Osteoblast (primary cell): Measurements from ENCODE around the gene AFF2. TPM values are rescaled to one million over a fixed set of nuclear protein-coding genes. Genes with fewer than 3 reads are reported as not detected.
A peak's percentile ranks its signal among the peaks of the same experiment; 100 is the strongest.

ENCODE experiments used
- DNase-seq: peaks from one replicate; pipeline ENCODE4 v3.0.0; 2011; ENCODE audit warnings: low spot score, mixed read lengths; ENCODE audit not compliant: insufficient read length; ENCODE audit errors: missing footprints
- H2AFZ ChIP-seq: 2 replicates; pipeline ENCODE4 v1.6.0; 2011; ENCODE audit warnings: mild to moderate bottlenecking, low read length
- H3K27ac ChIP-seq: 2 replicates; pipeline ENCODE4 v1.5.1; 2011; ENCODE audit warnings: mild to moderate bottlenecking, low read depth, low read length, moderate library complexity
- H3K27me3 ChIP-seq: 2 replicates; pipeline ENCODE4 v1.6.0; 2012; ENCODE audit warnings: mild to moderate bottlenecking, control low read depth, inconsistent platforms, low read length, moderate library complexity; ENCODE audit not compliant: insufficient read depth
- H3K36me3 ChIP-seq: 2 replicates; pipeline ENCODE4 v1.5.1; 2011; ENCODE audit warnings: mild to moderate bottlenecking, low read length, control low read depth, moderate library complexity; ENCODE audit not compliant: insufficient read depth
- H3K4me1 ChIP-seq: 2 replicates; pipeline ENCODE4 v1.5.1; 2011; ENCODE audit warnings: mild to moderate bottlenecking, low read length, control low read depth, moderate library complexity; ENCODE audit not compliant: insufficient read depth
- H3K4me2 ChIP-seq: 2 replicates; pipeline ENCODE4 v1.6.0; 2011; ENCODE audit warnings: mild to moderate bottlenecking, low read length; ENCODE audit not compliant: insufficient read depth
- H3K4me3 ChIP-seq: fragments of 200-600 bp; sonication (generic); 3 replicates; pipeline ENCODE4 v1.5.1; 2012; ENCODE audit warnings: mild to moderate bottlenecking, low read length, inconsistent platforms; ENCODE audit not compliant: insufficient read depth
- H3K79me2 ChIP-seq: 2 replicates; pipeline ENCODE4 v1.6.0; 2012; ENCODE audit warnings: mild to moderate bottlenecking, low read length, control low read depth, inconsistent platforms; ENCODE audit not compliant: insufficient read depth
- H3K9me3 ChIP-seq: 2 replicates; pipeline ENCODE4 v1.5.1; 2011; ENCODE audit warnings: low read depth, low read length, control low read depth
- H4K20me1 ChIP-seq: 2 replicates; pipeline ENCODE4 v1.6.0; 2012; ENCODE audit warnings: mild to moderate bottlenecking, low read length, control low read depth; ENCODE audit not compliant: insufficient read depth
- total RNA-seq: library from RNA; depleted of rRNA; stranded (reverse); fragments of >200 nt; gene quantifications from 2 replicates; pipeline ENCODE4 v1.2.3, GENCODE V29; 2012
- TF ChIP-seq, protein P1 (sequence below): IDR thresholded peaks from 2 replicates; pipeline ENCODE4 v1.5.1; 2011; ENCODE audit warnings: mild to moderate bottlenecking, low read depth, low read length, moderate library complexity; ENCODE audit errors: extremely low read depth

AFF2 gene
- total RNA-seq, 1 donor: 10.9 TPM

DNA sequence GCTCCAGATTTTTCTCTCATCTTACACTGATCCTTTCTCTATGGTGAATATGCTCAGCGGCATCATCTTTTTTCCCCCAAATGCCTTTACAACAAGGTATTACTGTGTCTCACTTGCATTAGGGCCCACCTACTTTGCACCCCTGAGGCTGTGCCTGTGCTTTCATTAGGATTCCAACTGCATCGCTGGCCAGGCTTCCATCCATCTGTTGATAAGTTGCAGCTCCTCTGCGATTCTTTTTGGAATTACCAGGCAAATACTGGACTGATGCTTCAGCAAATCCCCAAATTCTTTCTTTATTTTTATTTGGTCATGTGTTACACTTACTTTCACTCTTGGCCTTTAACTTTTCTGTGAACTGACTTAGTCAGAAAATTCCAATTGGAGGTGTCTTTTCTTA is 77.3 kb downstream of the AFF2 start:
- no peaks in the 10 kb centered on the region for H3K36me3 ChIP-seq
- H3K4me1 ChIP-seq: no peaks in the 10 kb centered on the region
- peak overlapping the region; percentile 16 for H3K4me2 ChIP-seq
- no peak overlapping the region for H3K27ac ChIP-seq
- DNase-seq: no peak
- TF ChIP-seq, protein P1, sequence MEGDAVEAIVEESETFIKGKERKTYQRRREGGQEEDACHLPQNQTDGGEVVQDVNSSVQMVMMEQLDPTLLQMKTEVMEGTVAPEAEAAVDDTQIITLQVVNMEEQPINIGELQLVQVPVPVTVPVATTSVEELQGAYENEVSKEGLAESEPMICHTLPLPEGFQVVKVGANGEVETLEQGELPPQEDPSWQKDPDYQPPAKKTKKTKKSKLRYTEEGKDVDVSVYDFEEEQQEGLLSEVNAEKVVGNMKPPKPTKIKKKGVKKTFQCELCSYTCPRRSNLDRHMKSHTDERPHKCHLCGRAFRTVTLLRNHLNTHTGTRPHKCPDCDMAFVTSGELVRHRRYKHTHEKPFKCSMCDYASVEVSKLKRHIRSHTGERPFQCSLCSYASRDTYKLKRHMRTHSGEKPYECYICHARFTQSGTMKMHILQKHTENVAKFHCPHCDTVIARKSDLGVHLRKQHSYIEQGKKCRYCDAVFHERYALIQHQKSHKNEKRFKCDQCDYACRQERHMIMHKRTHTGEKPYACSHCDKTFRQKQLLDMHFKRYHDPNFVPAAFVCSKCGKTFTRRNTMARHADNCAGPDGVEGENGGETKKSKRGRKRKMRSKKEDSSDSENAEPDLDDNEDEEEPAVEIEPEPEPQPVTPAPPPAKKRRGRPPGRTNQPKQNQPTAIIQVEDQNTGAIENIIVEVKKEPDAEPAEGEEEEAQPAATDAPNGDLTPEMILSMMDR: no peak
- no peak overlapping the region for H3K4me3 ChIP-seq
- H3K79me2 ChIP-seq: no peaks in the 10 kb centered on the region
- no peaks in the 10 kb centered on the region for H3K9me3 ChIP-seq
- H4K20me1 ChIP-seq: no peaks in the 10 kb centered on the region
- H3K27me3 ChIP-seq: no peaks in the 10 kb centered on the region
- no peak overlapping the region for H2AFZ ChIP-seq

DNA sequence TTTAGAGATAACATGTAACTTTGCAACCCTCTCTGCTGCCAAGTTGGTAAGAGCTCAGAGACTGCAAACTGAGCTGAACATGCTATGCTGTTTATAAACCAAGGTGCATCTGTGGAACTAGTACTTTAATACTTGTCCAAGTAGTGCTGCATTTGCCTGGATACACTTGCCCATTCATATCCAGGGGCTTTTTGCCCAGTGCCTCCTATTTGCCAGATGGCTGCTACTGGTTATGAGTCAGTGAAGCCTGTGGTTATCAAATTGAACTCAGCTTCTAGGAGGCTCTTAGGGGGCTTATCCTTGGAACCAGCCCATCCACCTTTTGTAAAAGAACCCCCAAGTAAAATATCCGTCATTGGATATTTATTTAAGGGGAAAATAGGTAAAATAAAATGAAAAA is 79.6 kb downstream of the AFF2 start:
- H3K36me3 ChIP-seq: no peaks in the 10 kb centered on the region
- no peaks in the 10 kb centered on the region for H3K27me3 ChIP-seq
- H3K4me2 ChIP-seq: no peak overlapping the region
- H4K20me1 ChIP-seq: no peaks in the 10 kb centered on the region
- TF ChIP-seq, protein P1: no peak
- DNase-seq: no peak
- H3K9me3 ChIP-seq: no peaks in the 10 kb centered on the region
- H2AFZ ChIP-seq: no peak overlapping the region
- no peak overlapping the region for H3K4me3 ChIP-seq
- H3K27ac ChIP-seq: no peak overlapping the region
- no peaks in the 10 kb centered on the region for H3K79me2 ChIP-seq
- no peaks in the 10 kb centered on the region for H3K4me1 ChIP-seq

DNA sequence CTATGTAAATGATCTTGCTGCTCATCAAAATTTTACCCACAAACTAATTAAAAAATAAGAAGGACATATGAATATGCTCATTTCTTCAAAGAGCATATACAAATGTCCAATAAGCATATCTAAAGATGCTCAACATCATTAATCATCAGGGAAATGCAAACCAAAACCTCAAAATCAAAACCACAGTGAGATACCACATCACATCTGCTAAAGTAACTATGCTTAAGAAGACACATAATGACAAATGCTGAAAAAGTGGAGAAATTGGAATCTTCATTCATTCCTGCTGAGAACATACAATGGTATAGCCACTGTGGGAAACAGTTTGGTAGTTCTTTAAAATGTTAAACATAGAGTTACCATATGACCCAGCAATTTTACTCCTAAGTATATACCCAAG is 81.9 kb downstream of the AFF2 start:
- no peaks in the 10 kb centered on the region for H3K36me3 ChIP-seq
- no peaks in the 10 kb centered on the region for H4K20me1 ChIP-seq
- H3K9me3 ChIP-seq: no peaks in the 10 kb centered on the region
- no peak overlapping the region for H2AFZ ChIP-seq
- no peaks in the 10 kb centered on the region for H3K79me2 ChIP-seq
- no peaks in the 10 kb centered on the region for H3K27me3 ChIP-seq
- TF ChIP-seq, protein P1: no peak
- no peak overlapping the region for H3K4me3 ChIP-seq
- H3K4me2 ChIP-seq: no peak overlapping the region
- H3K27ac ChIP-seq: no peak overlapping the region
- no peaks in the 10 kb centered on the region for H3K4me1 ChIP-seq
- DNase-seq: no peak

DNA sequence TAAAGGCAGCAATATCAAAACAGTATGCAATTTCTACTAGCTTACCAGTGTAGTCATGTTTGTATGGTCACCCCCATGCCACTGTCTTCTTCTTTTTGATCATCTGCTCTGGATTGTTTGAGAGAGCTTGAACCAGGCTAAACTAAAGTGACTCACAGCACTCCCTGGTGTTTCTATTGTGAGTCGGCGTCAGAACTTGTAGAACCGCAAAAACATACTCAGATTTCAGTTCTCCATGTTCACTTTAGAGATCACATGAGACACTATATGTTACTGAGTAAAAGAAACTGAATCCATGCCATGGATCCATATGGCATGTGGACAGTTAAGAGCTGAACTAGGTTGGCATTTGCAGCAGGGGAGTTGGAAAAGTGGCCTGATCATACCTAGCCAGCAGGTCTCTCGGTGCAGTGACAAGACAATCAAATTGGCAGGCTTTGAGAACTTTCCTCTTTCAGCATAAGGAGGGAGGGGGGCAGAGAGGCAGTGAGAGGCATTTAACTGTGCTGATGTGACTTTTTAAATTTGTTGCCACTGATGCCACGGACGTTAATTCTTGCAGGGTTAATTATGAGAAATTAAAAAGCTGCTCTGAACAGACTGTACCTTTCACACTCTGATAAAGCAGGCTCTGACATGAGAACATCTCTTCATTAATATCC is 88.4 kb downstream of the AFF2 start:
- Histone ChIP-seq H2AFZ (no peak overlapping the region), H4K20me1 (no peaks in the 10 kb centered on the region), H3K4me2 (no peak overlapping the region), H3K4me3 (no peak overlapping the region), H3K4me1 (no peaks in the 10 kb centered on the region), H3K79me2 (no peaks in the 10 kb centered on the region), H3K36me3 (no peaks in the 10 kb centered on the region), H3K27ac (no peak overlapping the region), H3K9me3 (no peaks in the 10 kb centered on the region), H3K27me3 (no peaks in the 10 kb centered on the region)
- no peak for DNase-seq
- TF ChIP-seq, protein P1: no peak
